Measurements from ENCODE around the gene LMO1.

- TF ChIP-seq CTCF (IDR thresholded peaks at IDR 0.05; ENCODE audit: control extremely low read depth in 1 of 3, insufficient read depth in 1 of 3, low read depth in 1 of 3, low read length in 3 of 3) (peak; percentile 14 to 45 (median 32); a peak in 2 of 4 replicates), POLR2AphosphoS5 (IDR thresholded peaks at IDR 0.05; ENCODE audit: low read depth, low read length) (no peak), MAX (IDR thresholded peaks at IDR 0.05) (no peak), RAD21 (IDR thresholded peaks at IDR 0.05 in 1 of 2, conservative IDR thresholded peaks at IDR 0.05 in 1 of 2; ENCODE audit: low read depth in 2 of 2, low read length in 2 of 2) (no peak), SRF (IDR thresholded peaks at IDR 0.05; ENCODE audit: low read depth, low read length) (no peak), ATF2 (IDR thresholded peaks at IDR 0.05; ENCODE audit: low read length) (no peak), BRCA1 (IDR thresholded peaks at IDR 0.05; ENCODE audit: low read depth, low read length) (no peak), CBX5 (IDR thresholded peaks at IDR 0.05; ENCODE audit: low read depth, low read length) (no peak), GABPA (IDR thresholded peaks at IDR 0.05; ENCODE audit: borderline replicate concordance, insufficient read depth, low read length) (no peak), MAFK (IDR thresholded peaks at IDR 0.05; ENCODE audit: low read depth, low read length) (no peak), EZH2 (IDR thresholded peaks at IDR 0.05; ENCODE audit: low read depth, low read length, severe bottlenecking) (no peak), NANOG (IDR thresholded peaks at IDR 0.05; ENCODE audit: insufficient read depth, low read depth, low read length, poor library complexity, severe bottlenecking) (no peak), POLR2A (IDR thresholded peaks at IDR 0.05; ENCODE audit: control extremely low read depth in 1 of 2, low read depth in 2 of 2, low read length in 2 of 2) (no peak), TBP (IDR thresholded peaks at IDR 0.05; ENCODE audit: low read depth, low read length) (no peak)
Measured at GRCh38 chr11:8218840-8219239, 44.8 kb downstream of the LMO1 start.
